KMS-11 (cell line): ENCODE measurements around the gene PLTP.

Experiments used
- H2AFZ ChIP-seq: fragments of 200-600 bp; sonication (generic); 2 replicates; pipeline ENCODE4 v1.6.1; 2016; ENCODE audit warnings: antibody characterized with exemption, mixed run types, low read depth
- H3K27ac ChIP-seq: fragments of 200-600 bp; sonication (generic); 2 replicates; pipeline ENCODE4 v1.6.1; 2016; ENCODE audit warnings: mild to moderate bottlenecking, mixed run types
- H3K27me3 ChIP-seq: fragments of 200-600 bp; sonication (generic); 2 replicates; pipeline ENCODE4 v1.6.1; 2017; ENCODE audit warnings: mild to moderate bottlenecking, low read depth, mixed run types, moderate library complexity; ENCODE audit not compliant: insufficient read depth
- H3K36me3 ChIP-seq: fragments of 200-600 bp; sonication (generic); 2 replicates; pipeline ENCODE4 v1.6.1; 2017; ENCODE audit warnings: mild to moderate bottlenecking, mixed run types; ENCODE audit not compliant: insufficient read depth
- H3K4me1 ChIP-seq: fragments of 200-600 bp; sonication (generic); 2 replicates; pipeline ENCODE4 v1.6.1; 2016; ENCODE audit warnings: mild to moderate bottlenecking, low read depth, mixed run types; ENCODE audit not compliant: poor library complexity, severe bottlenecking
- H3K4me2 ChIP-seq: fragments of 200-600 bp; sonication (generic); 2 replicates; pipeline ENCODE4 v1.7.0; 2016; ENCODE audit warnings: mild to moderate bottlenecking, mixed run types
- H3K4me3 ChIP-seq: fragments of 200-600 bp; sonication (generic); IDR thresholded peaks from 2 replicates; pipeline ENCODE4 v1.6.1; 2017; ENCODE audit warnings: low read depth, low read length, mixed read lengths; ENCODE audit not compliant: insufficient read depth
- H3K79me2 ChIP-seq: fragments of 200-600 bp; sonication (generic); 2 replicates; pipeline ENCODE4 v1.6.1; 2016; ENCODE audit warnings: low read depth, mixed run types; ENCODE audit not compliant: insufficient read depth
- H3K9ac ChIP-seq: fragments of 200-600 bp; sonication (generic); 2 replicates; pipeline ENCODE4 v1.6.1; 2016; ENCODE audit warnings: mild to moderate bottlenecking, mixed run types
- H4K20me1 ChIP-seq: fragments of 200-600 bp; sonication (generic); 2 replicates; pipeline ENCODE4 v1.6.1; 2016; ENCODE audit warnings: mild to moderate bottlenecking, mixed run types; ENCODE audit not compliant: insufficient read depth
- TF ChIP-seq, protein P1 (sequence below): fragments of 200-600 bp; sonication (generic); conservative IDR thresholded peaks from 2 replicates; pipeline ENCODE4 v1.6.1; 2017; ENCODE audit warnings: low read depth, mild to moderate bottlenecking, antibody characterized with exemption, low read length, moderate library complexity, mixed read lengths

The PLTP gene

DNA sequence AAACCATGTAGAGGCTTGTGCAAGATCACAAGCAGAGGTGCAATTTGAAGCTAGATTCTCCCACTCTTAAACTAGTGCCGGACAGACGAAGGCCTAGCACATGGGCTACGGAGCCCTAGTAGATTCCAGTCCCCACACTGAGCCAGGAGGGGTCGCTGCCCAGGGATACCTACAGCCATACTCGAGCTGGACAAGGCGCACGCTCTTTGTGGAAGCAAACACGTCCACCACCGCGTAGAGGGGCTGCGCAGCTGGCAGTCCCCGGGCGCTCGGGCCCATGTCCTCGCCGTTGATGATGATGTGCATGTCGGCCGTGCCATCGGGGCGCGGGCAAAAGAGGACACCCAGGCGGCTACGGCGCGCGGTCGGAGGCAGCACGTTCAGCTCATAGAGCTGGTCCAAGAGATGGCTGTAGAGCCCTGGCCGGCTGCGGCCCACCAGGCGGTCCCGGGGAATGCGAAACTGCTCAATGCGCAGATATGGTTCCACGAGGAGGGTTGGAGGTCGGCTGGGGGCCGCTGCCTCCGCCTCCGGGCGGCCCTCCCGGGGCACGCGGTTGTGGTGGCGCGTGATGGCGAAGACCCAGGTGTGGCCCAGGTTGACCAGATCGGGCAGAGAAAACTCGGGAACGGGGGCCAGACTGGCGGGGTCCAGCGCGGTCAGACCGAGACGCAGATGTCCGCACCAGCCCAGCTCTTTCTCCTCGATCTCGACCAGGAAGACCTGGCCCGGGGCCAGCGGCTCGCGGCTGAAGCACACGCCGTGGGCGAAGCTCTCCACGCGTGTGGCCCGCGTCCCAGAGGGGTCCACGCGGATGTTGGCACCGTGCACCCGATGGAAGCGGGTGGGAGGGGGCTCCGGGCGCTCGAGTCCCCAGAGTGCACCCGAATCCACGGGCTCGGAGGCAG, 21.6 kb downstream of the PLTP start:
- H3K9ac ChIP-seq = peak overlapping the region; percentile 70
- H3K27ac ChIP-seq = no peak overlapping the region
- H3K36me3 ChIP-seq = no peaks in the 10 kb centered on the region
- H4K20me1 ChIP-seq = no peaks in the 10 kb centered on the region
- H3K79me2 ChIP-seq = 0 out of 2 replicates have a peak, but pooled peaks cover 3% of the 10 kb centered on the region
- peak overlapping the region; percentile 41 for H3K4me3 ChIP-seq
- no peaks in the 10 kb centered on the region for H3K27me3 ChIP-seq
- H2AFZ ChIP-seq = peak overlapping the region; percentile 99
- H3K4me1 ChIP-seq = peaks cover 13% of the 10 kb centered on the region
- TF ChIP-seq, protein P1, sequence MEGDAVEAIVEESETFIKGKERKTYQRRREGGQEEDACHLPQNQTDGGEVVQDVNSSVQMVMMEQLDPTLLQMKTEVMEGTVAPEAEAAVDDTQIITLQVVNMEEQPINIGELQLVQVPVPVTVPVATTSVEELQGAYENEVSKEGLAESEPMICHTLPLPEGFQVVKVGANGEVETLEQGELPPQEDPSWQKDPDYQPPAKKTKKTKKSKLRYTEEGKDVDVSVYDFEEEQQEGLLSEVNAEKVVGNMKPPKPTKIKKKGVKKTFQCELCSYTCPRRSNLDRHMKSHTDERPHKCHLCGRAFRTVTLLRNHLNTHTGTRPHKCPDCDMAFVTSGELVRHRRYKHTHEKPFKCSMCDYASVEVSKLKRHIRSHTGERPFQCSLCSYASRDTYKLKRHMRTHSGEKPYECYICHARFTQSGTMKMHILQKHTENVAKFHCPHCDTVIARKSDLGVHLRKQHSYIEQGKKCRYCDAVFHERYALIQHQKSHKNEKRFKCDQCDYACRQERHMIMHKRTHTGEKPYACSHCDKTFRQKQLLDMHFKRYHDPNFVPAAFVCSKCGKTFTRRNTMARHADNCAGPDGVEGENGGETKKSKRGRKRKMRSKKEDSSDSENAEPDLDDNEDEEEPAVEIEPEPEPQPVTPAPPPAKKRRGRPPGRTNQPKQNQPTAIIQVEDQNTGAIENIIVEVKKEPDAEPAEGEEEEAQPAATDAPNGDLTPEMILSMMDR = no peak
- H3K4me2 ChIP-seq = peak overlapping the region; percentile 100

DNA sequence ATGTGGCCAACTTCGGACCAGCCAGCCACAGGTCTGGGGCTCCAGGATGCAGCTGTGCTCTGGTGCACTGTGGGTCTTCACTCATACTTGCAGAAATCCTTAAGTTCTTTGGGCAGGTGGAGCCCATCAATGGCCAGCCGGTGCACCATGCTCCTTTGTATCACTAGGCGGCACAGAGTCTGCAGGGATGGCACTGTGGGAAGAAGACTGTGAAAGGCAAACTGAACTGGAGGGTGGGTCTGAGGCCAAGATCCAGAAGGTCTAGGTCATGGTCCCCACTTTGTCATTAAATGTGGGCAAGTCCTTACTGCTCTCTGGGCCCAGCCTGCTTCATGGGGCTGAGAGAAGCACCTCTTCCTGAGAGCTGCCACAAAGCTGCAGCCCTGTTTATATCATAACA, 23.3 kb downstream of the PLTP start:
- H4K20me1 ChIP-seq = no peaks in the 10 kb centered on the region
- TF ChIP-seq, protein P1 = no peak

DNA sequence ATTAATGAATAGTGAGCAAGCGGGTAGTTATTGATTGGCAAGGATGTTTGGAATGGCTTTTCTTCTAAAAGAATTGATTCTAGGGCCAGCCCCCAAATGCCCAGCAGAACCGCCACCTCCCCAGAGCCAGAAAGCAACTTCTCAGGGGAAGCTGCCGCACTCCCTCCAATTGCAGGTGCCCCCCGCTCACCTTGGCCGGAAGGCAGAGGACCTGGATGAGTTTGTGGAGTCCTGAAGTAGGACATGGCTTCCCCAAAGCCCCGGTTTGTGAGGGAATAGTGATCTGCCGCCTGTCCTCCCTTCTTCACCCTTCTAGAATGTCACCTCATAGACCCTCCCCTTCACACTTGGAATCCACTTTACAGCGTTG, 24.6 kb downstream of the PLTP start, which contains the start of gene SPATA25:
TSS of gene SPATA25 (minus strand) at position 277 of the 370 bp plus-strand sequence. CDS start at position 245, 32 bp downstream.
- Histone ChIP-seq H3K79me2 (peaks cover 18% of the 10 kb centered on the region), H4K20me1 (no peaks in the 10 kb centered on the region), H3K27ac (no peak within 1 kb of the TSS), H3K4me2 (no peak within 1 kb of the TSS), H3K27me3 (no peaks in the 10 kb centered on the region), H2AFZ (no peak within 1 kb of the TSS), H3K4me3 (no peak within 1 kb of the TSS), H3K36me3 (no peaks in the 10 kb centered on the region; the same call in 1 of the 2 replicates), H3K4me1 (peaks cover 35% of the 10 kb centered on the region), H3K9ac (no peak within 1 kb of the TSS)
- TF ChIP-seq, protein P1 = no peak

More for the DNA sequence above, 23.3 kb downstream of the PLTP start:
- H3K27me3 ChIP-seq = no peaks in the 10 kb centered on the region
- no peak overlapping the region for H3K27ac ChIP-seq
- H3K4me2 ChIP-seq = no peak overlapping the region
- H3K4me1 ChIP-seq = peaks cover 30% of the 10 kb centered on the region
- no peak overlapping the region for H2AFZ ChIP-seq
- no peak overlapping the region for H3K9ac ChIP-seq
- H3K79me2 ChIP-seq = peaks cover 6% of the 10 kb centered on the region; the same call in 1 of the 2 replicates
- H3K4me3 ChIP-seq = no peak overlapping the region
- H3K36me3 ChIP-seq = no peaks in the 10 kb centered on the region

DNA sequence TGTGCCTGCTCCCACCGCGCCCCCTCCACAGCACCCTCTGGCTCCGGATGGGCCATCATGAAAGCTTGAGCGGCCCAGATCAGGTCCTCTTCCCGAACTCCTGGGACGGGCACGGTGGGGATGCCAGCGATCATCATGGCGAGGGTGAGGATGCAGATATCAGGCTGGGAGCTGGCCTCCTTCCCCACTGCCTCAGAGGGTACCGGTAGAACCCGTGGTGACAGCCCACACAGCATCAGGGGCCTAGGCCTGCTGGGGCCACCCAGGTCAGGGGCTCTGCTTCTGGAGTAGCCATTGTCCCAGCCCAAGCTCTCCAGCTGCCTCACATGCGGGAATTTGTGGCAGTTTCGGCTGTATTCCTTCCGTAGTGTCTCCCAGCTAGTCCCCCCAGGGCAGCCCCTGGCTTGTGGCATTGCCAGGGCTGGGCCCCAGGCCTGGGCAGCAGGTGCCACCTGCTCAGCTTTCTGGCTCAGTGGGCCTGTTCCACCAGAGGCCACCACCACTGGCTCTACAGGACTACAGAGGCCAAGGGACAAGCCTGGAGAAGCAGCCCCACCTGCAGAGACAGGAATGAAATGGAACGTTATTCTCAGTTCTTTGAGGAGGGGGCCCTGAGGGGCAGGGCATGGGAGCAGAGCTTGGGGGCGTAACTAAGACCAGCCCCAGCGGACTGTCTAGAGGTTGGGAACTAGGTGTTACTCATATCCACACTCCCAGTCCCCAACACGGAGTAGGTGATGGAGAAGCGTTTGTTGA, 25.2 kb downstream of the PLTP start:
- Histone ChIP-seq H3K9ac (no peak overlapping the region), H3K4me2 (no peak overlapping the region), H2AFZ (no peak overlapping the region), H3K4me1 (peaks cover 35% of the 10 kb centered on the region), H3K79me2 (peaks cover 24% of the 10 kb centered on the region), H3K36me3 (no peaks in the 10 kb centered on the region; the same call in 1 of the 2 replicates), H3K27me3 (no peaks in the 10 kb centered on the region), H3K4me3 (no peak overlapping the region), H3K27ac (no peak overlapping the region), H4K20me1 (no peaks in the 10 kb centered on the region)
- TF ChIP-seq, protein P1 = no peak
